ENCODE results near the gene SHLD1. TPM values are rescaled to one million over a fixed set of nuclear protein-coding genes. Genes with fewer than 3 reads are reported as not detected.
A peak's percentile ranks its signal among the peaks of the same experiment; 100 is the strongest.

SHLD1 gene
- total and polyA plus RNA-seq, 2 donors (not counting 1 experiment from before 2014, with no cell fraction given) = 3.3 to 4.2 TPM

DNA sequence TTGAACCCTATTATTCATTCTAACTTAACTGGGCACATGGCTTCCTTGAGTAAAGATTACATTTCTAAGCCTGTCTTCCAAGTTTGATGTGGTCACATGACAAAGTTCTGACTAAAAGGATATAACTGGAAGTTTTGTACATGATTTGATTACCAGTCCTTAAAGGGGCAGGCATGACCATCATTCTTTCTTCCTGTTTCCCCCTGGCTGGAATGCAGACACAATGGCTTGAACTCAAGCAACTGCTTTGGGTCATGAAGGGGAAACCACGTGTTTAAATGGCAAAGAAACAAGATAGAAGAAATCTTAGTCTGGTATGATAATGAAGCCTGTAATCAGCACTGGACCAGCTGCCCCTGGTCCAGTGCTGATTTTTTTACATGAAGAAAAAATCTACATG is 15.6 kb upstream of the SHLD1 start:
- Histone ChIP-seq H3K9ac (ENCODE audit: insufficient read depth, low read length) (no peak overlapping the region), H3K4me2 (ENCODE audit: extremely low read depth, insufficient read depth, low read length) (no peak overlapping the region), H3K36me3 (ENCODE audit: control insufficient read depth, insufficient read depth, low read length) (no peaks in the 10 kb centered on the region), H3K79me2 (ENCODE audit: control insufficient read depth, insufficient read depth, low read length) (no peaks in the 10 kb centered on the region), H3K4me3 (replicated peaks in 1 of 4; ENCODE audit: control extremely low read depth in 1 of 4, insufficient read depth in 1 of 4, low read depth in 3 of 4, low read length in 4 of 4) (no peak overlapping the region), H3K4me1 (ENCODE audit: control insufficient read depth, extremely low read depth, insufficient read depth, low read length) (peaks cover 9% of the 10 kb centered on the region), H2AFZ (ENCODE audit: low read length) (no peak overlapping the region), H3K27ac (ENCODE audit: insufficient read depth, low read length) (no peak overlapping the region), H3K27me3 (ENCODE audit: control insufficient read depth, insufficient read depth, low read length) (no peaks in the 10 kb centered on the region), H4K20me1 (ENCODE audit: control insufficient read depth, extremely low read depth, insufficient read depth, low read length) (no peaks in the 10 kb centered on the region), H3K9me3 (ENCODE audit: control insufficient read depth, insufficient read depth, low read depth, low read length) (no peaks in the 10 kb centered on the region)
- TF ChIP-seq, protein P1, sequence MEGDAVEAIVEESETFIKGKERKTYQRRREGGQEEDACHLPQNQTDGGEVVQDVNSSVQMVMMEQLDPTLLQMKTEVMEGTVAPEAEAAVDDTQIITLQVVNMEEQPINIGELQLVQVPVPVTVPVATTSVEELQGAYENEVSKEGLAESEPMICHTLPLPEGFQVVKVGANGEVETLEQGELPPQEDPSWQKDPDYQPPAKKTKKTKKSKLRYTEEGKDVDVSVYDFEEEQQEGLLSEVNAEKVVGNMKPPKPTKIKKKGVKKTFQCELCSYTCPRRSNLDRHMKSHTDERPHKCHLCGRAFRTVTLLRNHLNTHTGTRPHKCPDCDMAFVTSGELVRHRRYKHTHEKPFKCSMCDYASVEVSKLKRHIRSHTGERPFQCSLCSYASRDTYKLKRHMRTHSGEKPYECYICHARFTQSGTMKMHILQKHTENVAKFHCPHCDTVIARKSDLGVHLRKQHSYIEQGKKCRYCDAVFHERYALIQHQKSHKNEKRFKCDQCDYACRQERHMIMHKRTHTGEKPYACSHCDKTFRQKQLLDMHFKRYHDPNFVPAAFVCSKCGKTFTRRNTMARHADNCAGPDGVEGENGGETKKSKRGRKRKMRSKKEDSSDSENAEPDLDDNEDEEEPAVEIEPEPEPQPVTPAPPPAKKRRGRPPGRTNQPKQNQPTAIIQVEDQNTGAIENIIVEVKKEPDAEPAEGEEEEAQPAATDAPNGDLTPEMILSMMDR (conservative IDR thresholded peaks at IDR 0.05 in 1 of 2, IDR thresholded peaks at IDR 0.05 in 1 of 2; ENCODE audit: low read depth in 1 of 2, low read length in 2 of 2) = no peak
- no peak for TF ChIP-seq EZH2 (IDR thresholded peaks at IDR 0.05; ENCODE audit: low read length, missing control alignments)
- DNase-seq (ENCODE audit: low read depth in 2 of 2) = peak; percentile 15 to 44

GRCh38 chr20:5735845-5736510 is 14.2 kb upstream of the SHLD1 start:
- TF ChIP-seq, protein P1 (conservative IDR thresholded peaks at IDR 0.05 in 1 of 2, IDR thresholded peaks at IDR 0.05 in 1 of 2; ENCODE audit: low read depth in 1 of 2, low read length in 2 of 2) = no peak
- no peak for TF ChIP-seq EZH2 (IDR thresholded peaks at IDR 0.05; ENCODE audit: low read length, missing control alignments)
- peak in 1 of 2 donors; percentile 77 for DNase-seq (ENCODE audit: low read depth in 2 of 2)
- H3K4me2 ChIP-seq (ENCODE audit: extremely low read depth, insufficient read depth, low read length) = no peak overlapping the region
- H3K36me3 ChIP-seq (ENCODE audit: control insufficient read depth, insufficient read depth, low read length) = no peaks in the 10 kb centered on the region
- H3K9me3 ChIP-seq (ENCODE audit: control insufficient read depth, insufficient read depth, low read depth, low read length) = no peaks in the 10 kb centered on the region
- no peaks in the 10 kb centered on the region for H3K79me2 ChIP-seq (ENCODE audit: control insufficient read depth, insufficient read depth, low read length)
- no peak overlapping the region for H3K27ac ChIP-seq (ENCODE audit: insufficient read depth, low read length)
- H4K20me1 ChIP-seq (ENCODE audit: control insufficient read depth, extremely low read depth, insufficient read depth, low read length) = no peaks in the 10 kb centered on the region
- no peaks in the 10 kb centered on the region for H3K27me3 ChIP-seq (ENCODE audit: control insufficient read depth, insufficient read depth, low read length)
- H3K4me3 ChIP-seq (replicated peaks in 1 of 4; ENCODE audit: control extremely low read depth in 1 of 4, insufficient read depth in 1 of 4, low read depth in 3 of 4, low read length in 4 of 4) = no peak overlapping the region
- peaks cover 9% of the 10 kb centered on the region for H3K4me1 ChIP-seq (ENCODE audit: control insufficient read depth, extremely low read depth, insufficient read depth, low read length)
- no peak overlapping the region for H3K9ac ChIP-seq (ENCODE audit: insufficient read depth, low read length)
- H2AFZ ChIP-seq (ENCODE audit: low read length) = no peak overlapping the region

DNA sequence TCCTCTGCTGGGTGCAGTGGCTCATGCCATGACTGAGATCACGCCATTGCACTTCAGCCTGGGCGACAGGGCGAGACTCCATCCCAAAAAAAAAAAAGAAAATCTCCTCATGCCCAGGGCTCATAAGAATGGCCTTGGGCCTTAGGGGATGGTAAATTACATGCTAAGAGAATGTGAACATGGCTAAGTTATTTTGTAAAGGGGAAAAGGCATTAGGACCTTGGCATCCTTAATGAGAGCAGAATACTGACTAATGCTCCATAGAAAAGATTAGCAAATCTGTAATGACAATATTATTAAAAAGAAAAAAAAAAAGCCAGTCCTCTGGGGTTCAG is 12.6 kb upstream of the SHLD1 start:
- Histone ChIP-seq H3K4me3 (replicated peaks in 1 of 4; ENCODE audit: control extremely low read depth in 1 of 4, insufficient read depth in 1 of 4, low read depth in 3 of 4, low read length in 4 of 4) (no peak overlapping the region), H3K9me3 (ENCODE audit: control insufficient read depth, insufficient read depth, low read depth, low read length) (no peaks in the 10 kb centered on the region), H3K9ac (ENCODE audit: insufficient read depth, low read length) (no peak overlapping the region), H3K36me3 (ENCODE audit: control insufficient read depth, insufficient read depth, low read length) (no peaks in the 10 kb centered on the region), H3K27ac (ENCODE audit: insufficient read depth, low read length) (peak overlapping the region; percentile 17), H3K4me1 (ENCODE audit: control insufficient read depth, extremely low read depth, insufficient read depth, low read length) (peaks cover 9% of the 10 kb centered on the region), H4K20me1 (ENCODE audit: control insufficient read depth, extremely low read depth, insufficient read depth, low read length) (no peaks in the 10 kb centered on the region), H3K4me2 (ENCODE audit: extremely low read depth, insufficient read depth, low read length) (no peak overlapping the region), H2AFZ (ENCODE audit: low read length) (no peak overlapping the region), H3K27me3 (ENCODE audit: control insufficient read depth, insufficient read depth, low read length) (no peaks in the 10 kb centered on the region), H3K79me2 (ENCODE audit: control insufficient read depth, insufficient read depth, low read length) (no peaks in the 10 kb centered on the region)
- no peak for TF ChIP-seq EZH2 (IDR thresholded peaks at IDR 0.05; ENCODE audit: low read length, missing control alignments)
- TF ChIP-seq, protein P1 (conservative IDR thresholded peaks at IDR 0.05 in 1 of 2, IDR thresholded peaks at IDR 0.05 in 1 of 2; ENCODE audit: low read depth in 1 of 2, low read length in 2 of 2) = no peak
- DNase-seq (ENCODE audit: low read depth in 2 of 2) = no peak
